RWPE1 (cell line): ENCODE results near the gene TRIML1.
"Not testable (repeated sequence)": the region's sequence is repeated elsewhere in the genome, so short reads cannot be mapped to it uniquely, and the experiment has no call there.

Experiments used
- CTCF ChIA-PET: fragments of 350-600 bp; sonication (Branson Sonifier 250); formaldehyde crosslinking; extraction: SDS; loops from one replicate; lab custom pipeline; 2021; lab: Yijun Ruan, JAX
- POLR2A ChIA-PET: fragments of 400-600 bp; formaldehyde crosslinking; extraction: SDS; loops from one replicate; lab custom pipeline; 2020; ENCODE audit warnings: antibody characterized with exemption; ENCODE audit not compliant: low non-redundant PET; lab: Yijun Ruan, JAX
- DNase-seq: peaks from one replicate; pipeline ENCODE4 v3.0.0; 2012; ENCODE audit warnings: low spot score
- H3K27ac ChIP-seq: fragments of 450-650 bp; 2 replicates; pipeline ENCODE4 v1.5.1; 2017
- CTCF ChIP-seq: fragments of 450-650 bp; conservative IDR thresholded peaks from 2 replicates; pipeline ENCODE4 v1.5.1; 2017; ENCODE audit warnings: low read depth, mild to moderate bottlenecking

TRIML1 gene

DNA sequence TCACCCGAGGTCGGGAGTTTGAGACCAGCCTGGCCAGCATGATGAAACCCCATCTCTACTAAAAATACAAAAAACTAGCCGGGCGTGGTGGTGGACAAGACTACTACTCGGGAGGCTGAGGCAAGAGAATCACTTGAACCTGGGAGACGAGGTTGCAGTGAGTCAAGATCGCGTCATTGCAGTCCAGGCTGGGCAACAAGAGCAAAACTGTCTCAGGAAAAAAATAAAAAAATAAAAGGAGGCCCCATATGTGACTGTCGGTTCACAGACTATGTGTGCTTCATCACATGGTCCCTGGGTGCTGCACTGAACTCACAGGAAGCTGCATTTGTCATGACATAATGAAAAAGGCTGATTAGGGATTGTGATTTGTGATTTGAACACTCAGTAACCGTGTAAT is 6.4 kb downstream of the TRIML1 start:
- H3K27ac ChIP-seq = no peak overlapping the region
- TF ChIP-seq CTCF = no peak
- ChIA-PET POLR2A (no interaction called here), CTCF (no interaction called here)
- DNase-seq = peak; percentile 11

DNA sequence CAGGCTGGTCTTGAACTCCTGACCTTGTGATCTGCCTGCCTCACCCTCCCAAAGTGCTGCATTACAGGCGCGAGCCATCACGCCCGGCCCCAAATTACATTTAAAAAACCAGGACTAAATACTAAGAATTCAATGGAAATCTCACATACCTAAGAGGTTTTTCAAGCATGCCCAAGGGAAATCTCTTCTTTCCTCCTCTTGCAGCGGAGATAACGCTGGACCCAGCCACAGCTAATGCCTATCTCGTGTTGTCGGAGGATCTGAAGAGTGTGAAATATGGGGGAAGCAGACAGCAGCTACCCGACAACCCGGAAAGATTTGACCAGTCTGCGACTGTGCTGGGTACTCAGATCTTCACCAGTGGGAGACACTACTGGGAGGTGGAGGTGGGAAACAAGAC is 7.4 kb downstream of the TRIML1 start:
- H3K27ac ChIP-seq = no peak overlapping the region
- POLR2A ChIA-PET = no interaction called here
- CTCF ChIA-PET = no interaction called here
- no peak for DNase-seq
- no peak for TF ChIP-seq CTCF

DNA sequence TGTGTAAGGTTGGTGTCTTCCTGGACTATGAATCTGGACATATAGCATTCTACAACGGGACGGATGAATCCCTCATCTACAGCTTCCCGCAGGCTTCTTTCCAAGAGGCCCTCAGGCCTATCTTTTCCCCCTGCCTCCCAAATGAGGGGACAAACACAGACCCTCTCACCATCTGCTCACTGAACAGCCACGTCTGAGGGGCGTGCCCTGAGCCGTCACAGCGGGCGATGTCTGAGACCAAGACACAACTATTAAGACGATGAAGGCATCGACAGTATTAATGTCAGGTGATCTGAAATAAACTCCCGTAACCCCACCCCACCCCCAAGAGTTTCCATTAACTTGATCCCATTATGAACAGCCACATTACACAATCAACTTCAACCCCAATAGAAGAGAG is 7.9 kb downstream of the TRIML1 start:
- ChIA-PET POLR2A (no interaction called here), CTCF (no interaction called here)
- TF ChIP-seq CTCF = no peak
- DNase-seq = no peak
- H3K27ac ChIP-seq = no peak overlapping the region

DNA sequence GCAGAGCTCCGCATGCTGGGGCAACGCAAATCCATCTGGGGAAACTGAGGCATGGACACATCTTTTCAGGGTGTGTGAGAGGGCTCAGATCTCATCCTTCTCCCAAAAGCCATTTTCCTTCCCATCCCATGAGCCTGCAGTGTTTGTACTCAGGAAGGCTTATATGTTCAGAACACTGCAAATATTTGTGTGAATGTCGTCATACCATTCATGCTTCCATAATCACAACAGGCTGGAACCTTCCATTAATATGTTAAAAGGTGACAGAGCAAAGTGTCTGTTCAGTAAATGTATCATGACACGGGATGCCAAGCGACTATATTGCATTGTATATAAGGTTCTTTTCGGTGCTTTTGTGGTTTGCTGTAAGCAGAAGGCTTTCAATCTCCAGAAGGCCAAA is 8.5 kb downstream of the TRIML1 start:
- no peak for DNase-seq
- no peak overlapping the region for H3K27ac ChIP-seq
- TF ChIP-seq CTCF = no peak
- ChIA-PET POLR2A (no interaction called here), CTCF (no interaction called here)

- ChIA-PET CTCF (no interaction called here), POLR2A (no interaction called here)
- TF ChIP-seq CTCF = no peak
- no peak for DNase-seq
- no peak overlapping the region for H3K27ac ChIP-seq
Measured at GRCh38 chr4:188154668-188155405, 15.6 kb downstream of the TRIML1 start.

DNA sequence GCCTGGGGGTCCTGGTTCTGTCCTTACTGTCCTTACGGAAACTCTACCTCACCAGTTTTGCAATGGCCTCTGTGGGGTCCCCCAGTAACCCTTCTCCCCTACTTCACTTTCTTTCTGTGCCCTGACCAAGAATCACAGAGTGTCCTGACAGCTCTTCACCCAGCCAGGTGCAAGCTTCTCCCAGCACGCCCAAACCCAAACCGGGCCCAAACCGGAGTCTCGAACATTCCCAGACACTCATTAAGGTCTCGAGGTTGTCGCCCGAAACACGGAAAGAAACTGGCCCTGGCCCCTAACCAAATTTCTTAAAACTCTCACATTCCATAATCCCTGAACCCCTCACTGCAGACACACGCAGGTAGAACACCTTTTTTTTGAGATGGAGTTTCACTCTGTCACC is 19.1 kb downstream of the TRIML1 start:
- DNase-seq = no peak
- CTCF ChIA-PET = no interaction called here
- no peak overlapping the region for H3K27ac ChIP-seq
- POLR2A ChIA-PET = no interaction called here
- no peak for TF ChIP-seq CTCF

GRCh38 chr4:188159513-188160226 is 20.4 kb downstream of the TRIML1 start:
- H3K27ac ChIP-seq, POLR2A ChIA-PET: not testable (repeated sequence)
- DNase-seq = peak; percentile 23
- CTCF ChIA-PET = interaction anchor here (0.7 kb wide), 1 partner anchor 247 kb away, joined by 3 read pairs; no protein-coding TSS in a partner anchor
